Astrocyte (in vitro differentiated cells and primary cell): Measurements from ENCODE around the gene ANKRD13C. TPM values are rescaled to one million over a fixed set of nuclear protein-coding genes. Genes with fewer than 3 reads are reported as not detected.

Experiments used
- DNase-seq: peaks from one replicate; pipeline ENCODE4 v3.0.0-alpha.2; 2010; ENCODE audit warnings: low read depth
- FAIRE-seq: peaks from 2 replicates; lab custom pipeline; 2011; peaks lifted over from hg19 to GRCh38; lab: Jason Lieb, UNC
- H2AFZ ChIP-seq: 2 replicates; pipeline ENCODE4 v1.6.0; 2012; ENCODE audit warnings: low read depth, low read length, inconsistent platforms
- H3K27ac ChIP-seq: 2 replicates; pipeline ENCODE4 v1.5.1; 2011; ENCODE audit warnings: low read depth, low read length, inconsistent platforms
- H3K27me3 ChIP-seq: 2 replicates; pipeline ENCODE4 v1.6.0; 2011; ENCODE audit warnings: low read length, inconsistent platforms; ENCODE audit not compliant: insufficient read depth
- H3K36me3 ChIP-seq: 2 replicates; pipeline ENCODE4 v1.5.1; 2011; ENCODE audit warnings: low read length, inconsistent platforms; ENCODE audit not compliant: insufficient read depth
- H3K4me1 ChIP-seq: 2 replicates; pipeline ENCODE4 v1.5.1; 2011; ENCODE audit warnings: low read length, inconsistent platforms; ENCODE audit not compliant: insufficient read depth
- H3K4me2 ChIP-seq: 2 replicates; pipeline ENCODE4 v1.6.0; 2012; ENCODE audit warnings: low read length, inconsistent platforms
- H3K4me3 ChIP-seq: 2 replicates; pipeline ENCODE4 v1.5.1; 2011; ENCODE audit warnings: low read depth, mild to moderate bottlenecking, low read length, inconsistent platforms; ENCODE audit not compliant: insufficient read depth
- H3K79me2 ChIP-seq: 2 replicates; pipeline ENCODE4 v1.6.0; 2012; ENCODE audit warnings: mild to moderate bottlenecking, low read length, inconsistent platforms; ENCODE audit not compliant: insufficient read depth
- H3K9ac ChIP-seq: 2 replicates; pipeline ENCODE4 v1.6.0; 2012; ENCODE audit warnings: mild to moderate bottlenecking, low read length, inconsistent platforms
- H3K9me3 ChIP-seq: 2 replicates; pipeline ENCODE4 v1.5.1; 2012; ENCODE audit warnings: low read depth, mild to moderate bottlenecking, low read length, inconsistent platforms; ENCODE audit not compliant: insufficient read depth
- H4K20me1 ChIP-seq: 2 replicates; pipeline ENCODE4 v1.6.0; 2012; ENCODE audit warnings: low read length, inconsistent platforms; ENCODE audit not compliant: insufficient read depth
- H3K27ac Mint-ChIP-seq: one replicate; pipeline ENCODE4 v1.8.0; 2021; ENCODE audit warnings: mild to moderate bottlenecking, mixed read lengths; ENCODE audit not compliant: unreplicated experiment
- H3K27me3 Mint-ChIP-seq: one replicate; pipeline ENCODE4 v1.8.0; 2021; ENCODE audit warnings: low read depth, mixed read lengths; ENCODE audit not compliant: unreplicated experiment
- H3K36me3 Mint-ChIP-seq: one replicate; pipeline ENCODE4 v1.8.0; 2021; ENCODE audit warnings: low read depth, mixed read lengths; ENCODE audit not compliant: unreplicated experiment
- H3K4me1 Mint-ChIP-seq: one replicate; pipeline ENCODE4 v1.8.0; 2021; ENCODE audit warnings: low read depth, mixed read lengths; ENCODE audit not compliant: unreplicated experiment
- H3K4me3 Mint-ChIP-seq: one replicate; pipeline ENCODE4 v1.8.0; 2021; ENCODE audit warnings: mild to moderate bottlenecking, moderate library complexity, mixed read lengths; ENCODE audit not compliant: unreplicated experiment
- H3K9me3 Mint-ChIP-seq: one replicate; pipeline ENCODE4 v1.8.0; 2021; ENCODE audit warnings: mild to moderate bottlenecking, mixed read lengths; ENCODE audit not compliant: unreplicated experiment
- EZH2 ChIP-seq: IDR thresholded peaks from 2 replicates; pipeline ENCODE4 v1.6.1; 2012; ENCODE audit warnings: mild to moderate bottlenecking, low read length, inconsistent platforms; ENCODE audit not compliant: insufficient read depth
- total RNA-seq: library from RNA; stranded (reverse); gene quantifications from 2 replicates; pipeline ENCODE4 v1.2.1, GENCODE V29; 2021
- TF ChIP-seq, protein P1 (sequence below): IDR thresholded peaks from 2 replicates; pipeline ENCODE4 v1.5.1; 2011; ENCODE audit warnings: low read depth, mild to moderate bottlenecking, inconsistent platforms, low read length, moderate library complexity; ENCODE audit not compliant: insufficient read depth

ANKRD13C gene
- total RNA-seq, 1 donor from 2014 or later, result 22.0 TPM

DNA sequence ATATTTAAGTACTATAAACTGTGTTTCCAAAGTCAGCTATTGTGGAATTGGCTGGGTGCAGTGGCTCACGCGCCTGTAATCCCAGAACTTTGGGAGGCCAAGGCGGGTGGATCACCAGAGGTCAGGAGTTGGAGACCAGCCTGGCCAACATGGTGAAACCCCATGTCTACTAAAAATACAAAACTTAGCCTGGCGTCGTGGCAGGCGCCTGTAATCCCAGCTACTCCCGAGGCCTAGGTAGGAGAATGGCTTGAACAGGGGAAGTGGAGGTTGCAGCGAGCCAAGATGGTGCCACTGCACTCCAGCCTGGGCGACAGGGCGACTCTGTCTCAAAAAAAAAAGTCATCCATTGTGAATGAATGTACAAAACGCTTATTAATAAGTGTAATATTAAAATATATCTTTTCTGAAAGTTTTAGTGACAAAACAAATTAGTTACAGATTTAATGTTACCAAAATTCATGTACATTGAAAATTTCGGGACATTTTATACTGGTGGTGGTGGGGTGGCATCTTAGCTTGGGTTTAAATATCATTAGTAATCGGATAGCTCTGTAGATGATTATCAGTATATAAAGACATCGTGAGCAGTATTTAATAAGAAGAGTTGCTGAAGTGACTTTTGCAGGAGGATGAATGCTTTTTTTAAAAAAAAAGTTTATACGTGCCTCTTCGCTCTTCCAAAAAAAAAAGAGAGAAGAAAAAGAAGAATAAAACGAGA, 133.8 kb downstream of the ANKRD13C start:
- FAIRE-seq, result no peak
- Histone ChIP-seq H3K27ac (peak overlapping the region; percentile 96), H3K4me2 (peak overlapping the region; percentile 87), H2AFZ (peak overlapping the region; percentile 44), H3K36me3 (peaks cover 11% of the 10 kb centered on the region), H4K20me1 (peaks cover 40% of the 10 kb centered on the region), H3K4me3 (peak overlapping the region; percentile 89), H3K9ac (peak overlapping the region; percentile 99), H3K4me1 (peaks cover 3% of the 10 kb centered on the region), H3K79me2 (peaks cover 98% of the 10 kb centered on the region), H3K9me3 (no peaks in the 10 kb centered on the region), H3K27me3 (no peaks in the 10 kb centered on the region)
- Mint-ChIP-seq H3K9me3 (no peaks in the 10 kb centered on the region), H3K27ac (peak overlapping the region; percentile 98), H3K4me3 (peak overlapping the region; percentile 96), H3K4me1 (peaks cover 20% of the 10 kb centered on the region), H3K36me3 (peaks cover 4% of the 10 kb centered on the region), H3K27me3 (no peaks in the 10 kb centered on the region)
- no peak for DNase-seq
- TF ChIP-seq, protein P1, sequence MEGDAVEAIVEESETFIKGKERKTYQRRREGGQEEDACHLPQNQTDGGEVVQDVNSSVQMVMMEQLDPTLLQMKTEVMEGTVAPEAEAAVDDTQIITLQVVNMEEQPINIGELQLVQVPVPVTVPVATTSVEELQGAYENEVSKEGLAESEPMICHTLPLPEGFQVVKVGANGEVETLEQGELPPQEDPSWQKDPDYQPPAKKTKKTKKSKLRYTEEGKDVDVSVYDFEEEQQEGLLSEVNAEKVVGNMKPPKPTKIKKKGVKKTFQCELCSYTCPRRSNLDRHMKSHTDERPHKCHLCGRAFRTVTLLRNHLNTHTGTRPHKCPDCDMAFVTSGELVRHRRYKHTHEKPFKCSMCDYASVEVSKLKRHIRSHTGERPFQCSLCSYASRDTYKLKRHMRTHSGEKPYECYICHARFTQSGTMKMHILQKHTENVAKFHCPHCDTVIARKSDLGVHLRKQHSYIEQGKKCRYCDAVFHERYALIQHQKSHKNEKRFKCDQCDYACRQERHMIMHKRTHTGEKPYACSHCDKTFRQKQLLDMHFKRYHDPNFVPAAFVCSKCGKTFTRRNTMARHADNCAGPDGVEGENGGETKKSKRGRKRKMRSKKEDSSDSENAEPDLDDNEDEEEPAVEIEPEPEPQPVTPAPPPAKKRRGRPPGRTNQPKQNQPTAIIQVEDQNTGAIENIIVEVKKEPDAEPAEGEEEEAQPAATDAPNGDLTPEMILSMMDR, result no peak
- no peak for TF ChIP-seq EZH2

DNA sequence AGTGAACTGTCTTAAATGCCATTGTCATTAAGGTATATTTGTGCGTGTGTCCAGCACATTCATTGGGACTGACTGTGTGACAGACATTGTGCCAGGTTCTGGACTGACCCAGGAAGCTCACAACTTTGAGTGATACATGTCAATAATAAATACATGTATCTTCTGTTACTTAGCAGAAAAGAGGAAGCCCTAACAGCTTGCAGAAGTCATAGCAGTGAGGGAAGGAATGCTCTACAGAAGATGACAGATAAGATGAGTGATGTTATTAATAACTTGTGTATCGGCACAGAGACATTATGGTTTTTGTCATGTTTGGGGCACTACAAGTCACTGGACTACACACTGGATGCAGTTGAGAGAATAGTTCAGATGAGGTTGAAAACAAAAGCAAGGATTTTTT, 134.5 kb downstream of the ANKRD13C start:
- no peak for DNase-seq
- Histone ChIP-seq H3K9me3 (no peaks in the 10 kb centered on the region), H3K27me3 (no peaks in the 10 kb centered on the region), H3K4me1 (peaks cover 3% of the 10 kb centered on the region), H3K9ac (no peak overlapping the region), H3K79me2 (peaks cover 98% of the 10 kb centered on the region), H2AFZ (no peak overlapping the region), H3K27ac (no peak overlapping the region), H3K4me2 (no peak overlapping the region), H3K4me3 (no peak overlapping the region), H4K20me1 (peaks cover 41% of the 10 kb centered on the region), H3K36me3 (peaks cover 7% of the 10 kb centered on the region)
- TF ChIP-seq, protein P1, result no peak
- no peak for TF ChIP-seq EZH2
- Mint-ChIP-seq H3K4me1 (peaks cover 20% of the 10 kb centered on the region), H3K4me3 (peak overlapping the region; percentile 47), H3K36me3 (peaks cover 4% of the 10 kb centered on the region), H3K27ac (no peak overlapping the region), H3K9me3 (no peaks in the 10 kb centered on the region), H3K27me3 (no peaks in the 10 kb centered on the region)
- no peak for FAIRE-seq

DNA sequence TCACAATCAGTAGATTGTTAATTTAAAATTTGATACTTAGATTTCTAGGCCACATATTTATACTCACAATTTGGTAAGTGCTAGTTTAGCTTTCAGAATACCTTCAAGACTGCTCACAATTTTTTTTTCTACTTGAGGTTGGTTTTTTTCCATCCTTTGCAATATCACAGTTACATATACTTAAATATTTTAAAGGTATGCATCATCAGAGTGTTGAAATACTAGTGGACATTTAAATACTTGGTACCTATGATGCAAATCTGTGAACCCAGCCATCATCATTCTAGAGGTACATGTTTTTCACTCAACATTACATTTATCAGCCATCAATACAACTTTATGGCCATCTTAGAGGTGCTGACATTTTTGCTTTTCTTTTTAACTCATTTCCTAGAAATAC, 143.0 kb downstream of the ANKRD13C start:
- Histone ChIP-seq H3K9ac (no peak overlapping the region), H3K27ac (no peak overlapping the region), H3K36me3 (peaks cover 10% of the 10 kb centered on the region), H3K4me2 (no peak overlapping the region), H3K4me1 (no peaks in the 10 kb centered on the region), H3K79me2 (peaks cover 100% of the 10 kb centered on the region), H3K9me3 (no peaks in the 10 kb centered on the region), H2AFZ (no peak overlapping the region), H3K27me3 (no peaks in the 10 kb centered on the region), H3K4me3 (no peak overlapping the region), H4K20me1 (peaks cover 51% of the 10 kb centered on the region)
- no peak overlapping the region for H3K4me3 Mint-ChIP-seq
- H3K4me1 Mint-ChIP-seq, result peaks cover 16% of the 10 kb centered on the region
- TF ChIP-seq, protein P1, result no peak
- no peak for TF ChIP-seq EZH2
- peaks cover 3% of the 10 kb centered on the region for H3K36me3 Mint-ChIP-seq
- H3K27ac Mint-ChIP-seq, result no peak overlapping the region
- DNase-seq (no peak), FAIRE-seq (no peak)
- no peaks in the 10 kb centered on the region for H3K9me3 Mint-ChIP-seq
- no peaks in the 10 kb centered on the region for H3K27me3 Mint-ChIP-seq
